HG03571 (cell line): ENCODE data around the gene KCNQ1.

Source experiments
- ATAC-seq: cut with Tn5 transposase; IDR thresholded peaks from one replicate; pipeline ENCODE4 v1.9.1; 2021; ENCODE audit not compliant: unreplicated experiment

KCNQ1 gene

GRCh38 chr11:2801711-2802388, 357.0 kb downstream of the KCNQ1 start:
- ATAC-seq = no peak

DNA sequence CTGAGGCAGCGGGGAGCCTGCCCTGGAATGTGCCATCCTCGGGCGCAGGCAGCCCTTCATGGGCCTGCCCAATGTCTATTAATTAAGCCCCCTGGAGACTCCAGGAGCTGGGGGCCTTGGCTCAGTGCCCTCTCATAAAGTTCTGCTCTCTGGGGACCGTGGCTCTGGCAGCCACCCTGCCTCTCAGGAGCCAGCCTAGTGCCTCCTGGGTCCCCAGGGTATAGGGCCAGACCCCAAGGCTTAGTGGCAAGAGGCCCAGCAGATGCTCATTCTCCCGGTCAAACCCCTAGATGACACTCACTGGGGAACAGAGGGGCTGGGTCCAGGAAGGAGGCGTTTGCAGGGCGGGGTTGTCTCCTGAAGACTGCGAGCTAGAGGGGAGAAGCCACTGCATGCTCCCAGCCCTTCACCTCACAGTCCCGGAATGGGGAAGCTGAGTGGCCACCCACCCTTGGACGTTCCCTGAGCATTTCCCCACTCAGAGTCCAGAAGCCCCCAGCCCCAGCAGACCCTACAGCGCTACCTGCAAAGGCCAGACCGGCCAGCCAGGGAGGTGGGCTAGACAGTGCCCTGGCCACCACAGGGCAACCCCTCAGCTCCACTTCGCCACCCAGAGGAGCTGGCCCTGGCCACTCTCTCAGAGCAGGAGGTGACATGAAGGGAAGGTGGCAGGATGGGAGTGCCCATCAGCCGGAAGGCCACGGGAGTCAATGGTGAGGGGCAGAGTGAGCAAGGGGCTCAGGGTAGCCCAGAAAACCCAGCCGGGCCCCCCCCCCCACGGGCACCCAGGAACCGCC, 357.8 kb downstream of the KCNQ1 start:
- ATAC-seq = no peak

DNA sequence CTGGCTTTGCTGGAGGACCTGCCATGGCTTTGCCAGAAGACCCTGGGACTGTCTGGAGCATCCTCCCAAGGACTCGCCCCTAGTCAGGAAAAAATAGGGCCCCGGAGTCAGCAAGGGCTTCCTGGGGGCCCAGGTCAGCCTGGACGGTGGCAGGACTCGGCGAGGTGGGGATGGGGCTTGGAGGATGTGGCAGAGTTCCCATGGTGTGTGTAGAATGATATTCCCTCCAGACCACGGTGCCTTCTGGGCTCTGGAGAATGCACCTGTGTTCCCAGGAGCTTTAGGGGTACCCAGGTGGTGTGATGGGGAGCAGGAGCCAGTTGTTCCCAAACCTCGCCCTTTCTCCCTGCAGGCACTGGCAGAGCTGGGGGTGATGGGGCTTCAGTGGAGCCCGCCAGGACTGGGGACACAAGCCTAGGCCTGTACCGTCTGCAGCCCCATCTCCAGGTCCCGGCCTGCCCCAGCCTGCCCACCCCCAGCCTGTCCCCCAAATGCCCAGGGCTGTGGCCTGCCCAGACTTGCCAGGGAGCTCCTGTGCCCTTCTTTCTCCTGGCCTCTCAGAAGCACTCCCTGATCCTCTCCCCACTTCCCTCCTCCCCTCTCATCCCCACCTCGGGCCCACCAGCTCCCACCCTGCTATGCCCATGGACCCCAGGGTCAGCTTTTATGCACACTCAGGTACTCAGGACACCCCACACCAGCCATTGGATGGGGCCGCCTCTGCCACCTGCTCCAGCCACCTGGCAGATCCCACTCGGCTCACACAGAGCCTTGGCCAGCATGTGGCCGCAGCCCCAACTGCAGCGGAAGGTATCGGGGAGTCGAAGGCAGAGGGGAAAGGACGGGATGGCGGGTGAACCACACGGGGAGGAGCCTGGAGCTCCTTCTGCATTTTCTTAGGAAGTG, 358.6 kb downstream of the KCNQ1 start:
- no peak for ATAC-seq

- ATAC-seq = no peak
Observed at GRCh38 chr11:2804189-2804588, 359.4 kb downstream of the KCNQ1 start.

- ATAC-seq = no peak
Observed at GRCh38 chr11:2804701-2805387, 360.0 kb downstream of the KCNQ1 start.

DNA sequence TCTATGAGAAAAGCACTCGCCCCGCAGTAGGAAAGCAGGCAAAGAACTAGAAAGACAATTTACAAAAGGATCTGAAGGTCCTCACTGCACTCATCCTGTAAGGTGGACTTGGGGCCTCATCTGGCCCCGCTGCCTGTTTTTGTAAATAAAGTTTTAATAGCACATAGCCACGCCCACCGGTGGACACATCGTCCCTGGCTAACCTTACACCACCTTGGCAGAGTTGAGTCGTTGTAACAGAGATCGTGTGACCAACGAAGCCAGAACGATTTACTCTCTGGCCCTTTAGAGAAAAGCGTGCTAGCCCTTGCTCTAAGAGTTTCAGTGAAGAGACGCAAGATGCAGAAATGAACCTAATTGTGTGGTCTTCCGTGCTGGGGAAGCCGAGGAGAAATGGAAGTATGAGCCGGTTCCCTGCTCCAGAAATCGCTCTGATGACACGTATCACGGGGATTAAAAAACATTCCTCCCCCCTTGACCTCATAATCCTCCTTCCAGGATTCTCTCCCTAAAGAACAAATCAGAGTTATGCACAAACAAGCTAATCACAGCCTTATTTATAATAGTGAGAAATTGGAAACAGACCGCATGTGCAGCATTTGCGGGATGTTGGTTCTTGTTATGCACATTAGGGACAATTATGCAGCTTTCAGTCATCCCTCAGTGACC, 360.7 kb downstream of the KCNQ1 start:
- no peak for ATAC-seq

DNA sequence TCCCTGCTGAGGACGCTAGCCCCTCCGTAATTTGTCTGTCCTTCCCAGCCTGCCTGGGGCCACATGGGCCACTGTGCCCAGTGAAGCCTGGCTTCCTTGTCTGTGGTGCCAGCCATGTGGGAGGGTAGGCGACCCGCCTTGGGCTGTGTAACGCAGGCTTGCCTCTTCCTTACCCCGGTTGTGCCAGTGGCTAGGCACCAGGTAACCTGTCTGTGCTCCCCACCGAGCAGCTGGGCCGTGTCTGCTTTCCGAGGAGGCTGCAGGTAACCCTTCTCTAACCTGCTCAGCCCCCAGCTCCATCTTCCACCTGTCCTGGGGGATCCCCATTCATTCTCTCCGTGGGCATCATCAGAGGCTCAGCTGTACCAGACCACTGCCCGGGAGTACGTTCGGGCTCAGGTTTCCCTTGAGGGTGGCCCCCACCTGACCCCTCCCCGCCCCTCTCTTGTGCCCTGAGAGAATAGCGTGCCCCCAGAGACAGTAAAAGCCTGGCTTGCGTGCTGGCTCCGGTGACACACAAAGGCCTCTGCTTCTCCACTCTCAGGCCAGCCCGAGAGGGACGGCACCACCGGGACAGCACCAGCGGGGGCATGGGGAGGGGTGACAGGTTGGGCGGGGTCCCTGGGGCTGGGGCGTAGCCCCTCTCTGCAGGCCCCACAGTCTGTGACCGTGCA, 361.7 kb downstream of the KCNQ1 start:
- no peak for ATAC-seq

DNA sequence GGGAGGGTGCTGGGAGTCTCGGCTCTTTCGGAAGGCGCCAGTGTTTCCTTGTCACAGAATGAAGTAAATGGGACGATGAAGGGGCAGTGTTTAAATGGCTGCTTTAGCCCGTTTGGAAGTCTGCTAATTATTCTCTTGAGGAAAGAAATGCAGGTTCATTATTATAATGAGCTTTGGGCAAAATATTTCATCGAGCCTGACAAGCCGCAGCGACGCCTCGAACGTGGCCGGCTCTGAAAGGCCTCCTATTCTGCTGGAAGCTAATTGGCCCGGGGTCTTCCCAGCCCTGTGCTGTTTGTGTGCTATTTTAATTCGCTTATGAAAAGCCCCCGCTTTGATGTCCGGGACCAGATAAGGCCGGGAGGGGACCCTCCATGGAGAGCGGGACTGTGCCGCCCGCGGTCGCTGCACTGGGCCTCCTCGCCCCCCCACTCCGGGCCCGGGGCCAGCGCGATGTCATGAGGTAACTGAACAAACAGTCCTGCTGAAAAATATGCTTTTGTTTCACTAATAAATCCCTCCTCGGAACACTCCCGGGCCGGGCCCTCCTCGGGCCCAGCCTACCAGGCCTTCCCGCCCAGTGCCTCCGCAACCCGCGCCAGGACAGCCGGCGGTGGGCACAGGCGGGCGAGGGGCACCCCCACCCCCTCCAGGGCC, 362.3 kb downstream of the KCNQ1 start:
- no peak for ATAC-seq

DNA sequence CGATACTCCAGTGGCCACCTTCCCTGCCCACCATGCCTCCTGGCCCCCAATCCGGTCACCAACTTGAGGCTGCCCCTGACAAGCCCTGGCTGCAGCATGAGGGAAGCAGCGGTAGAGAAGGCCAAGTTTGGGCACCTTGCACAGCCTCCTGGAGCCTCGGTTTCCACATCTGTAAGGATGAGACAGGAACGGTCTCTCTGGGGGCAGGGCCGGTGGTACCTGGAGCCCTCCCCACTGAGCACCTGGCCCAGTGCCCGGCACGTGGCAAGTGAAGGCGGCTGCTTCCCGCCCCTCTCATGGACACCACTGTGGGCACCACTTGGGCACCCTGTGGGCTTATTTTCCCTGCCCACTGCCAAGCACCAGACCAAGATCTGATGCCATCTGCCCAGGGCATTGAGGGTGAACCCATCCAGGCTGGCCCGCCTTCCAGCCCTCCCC, 363.0 kb downstream of the KCNQ1 start:
- no peak for ATAC-seq

GRCh38 chr11:2808850-2809846, 364.3 kb downstream of the KCNQ1 start:
- ATAC-seq = no peak

- ATAC-seq = no peak
Observed at GRCh38 chr11:2809854-2810253, 365.0 kb downstream of the KCNQ1 start.

- ATAC-seq = no peak
Observed at GRCh38 chr11:2810411-2811205, 365.8 kb downstream of the KCNQ1 start.

DNA sequence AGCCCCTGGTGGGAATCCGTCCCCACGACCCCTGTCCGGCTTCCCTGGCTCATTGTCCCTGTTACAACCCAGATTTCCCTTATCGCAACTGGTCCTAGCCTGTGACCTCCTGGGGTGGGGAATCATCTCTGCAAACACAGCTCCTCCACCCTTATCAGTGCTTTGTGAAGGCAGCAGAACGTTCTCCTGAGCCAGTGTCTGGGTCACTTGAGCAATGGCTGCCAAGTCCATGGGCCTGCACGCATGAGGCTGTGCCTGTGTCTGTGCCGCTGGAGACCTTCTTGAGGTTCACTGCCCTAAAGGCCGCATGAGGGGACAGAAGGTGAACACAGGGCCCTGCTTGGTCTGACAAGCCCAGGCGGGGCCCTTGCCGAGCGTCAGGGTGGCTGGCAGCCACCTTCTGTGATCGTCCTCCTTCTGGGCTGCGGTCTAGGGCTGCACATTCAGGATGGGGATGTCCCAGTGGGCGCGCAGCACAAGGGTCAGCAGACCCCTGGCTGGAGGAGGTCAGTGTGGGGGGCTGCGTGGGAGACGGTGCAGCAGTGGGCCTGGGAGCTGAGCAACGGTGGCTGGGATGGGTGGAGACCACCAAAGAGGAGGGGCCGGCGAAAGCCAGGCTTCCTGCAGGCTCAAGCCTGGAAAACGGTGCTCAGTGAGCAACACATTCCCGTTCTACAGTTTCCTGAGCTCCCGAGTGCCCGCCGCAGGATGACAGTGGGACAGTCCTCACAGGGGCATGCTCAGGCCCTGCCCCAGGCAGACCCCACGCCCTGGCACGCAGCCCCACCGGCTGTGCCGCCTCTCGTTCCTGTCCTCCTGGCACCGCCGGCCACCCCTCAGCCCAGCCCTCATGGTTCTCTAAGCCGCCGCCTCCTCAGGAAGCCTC, 366.6 kb downstream of the KCNQ1 start:
- ATAC-seq = no peak

- no peak for ATAC-seq
Observed at GRCh38 chr11:2812371-2812991, 367.7 kb downstream of the KCNQ1 start.

DNA sequence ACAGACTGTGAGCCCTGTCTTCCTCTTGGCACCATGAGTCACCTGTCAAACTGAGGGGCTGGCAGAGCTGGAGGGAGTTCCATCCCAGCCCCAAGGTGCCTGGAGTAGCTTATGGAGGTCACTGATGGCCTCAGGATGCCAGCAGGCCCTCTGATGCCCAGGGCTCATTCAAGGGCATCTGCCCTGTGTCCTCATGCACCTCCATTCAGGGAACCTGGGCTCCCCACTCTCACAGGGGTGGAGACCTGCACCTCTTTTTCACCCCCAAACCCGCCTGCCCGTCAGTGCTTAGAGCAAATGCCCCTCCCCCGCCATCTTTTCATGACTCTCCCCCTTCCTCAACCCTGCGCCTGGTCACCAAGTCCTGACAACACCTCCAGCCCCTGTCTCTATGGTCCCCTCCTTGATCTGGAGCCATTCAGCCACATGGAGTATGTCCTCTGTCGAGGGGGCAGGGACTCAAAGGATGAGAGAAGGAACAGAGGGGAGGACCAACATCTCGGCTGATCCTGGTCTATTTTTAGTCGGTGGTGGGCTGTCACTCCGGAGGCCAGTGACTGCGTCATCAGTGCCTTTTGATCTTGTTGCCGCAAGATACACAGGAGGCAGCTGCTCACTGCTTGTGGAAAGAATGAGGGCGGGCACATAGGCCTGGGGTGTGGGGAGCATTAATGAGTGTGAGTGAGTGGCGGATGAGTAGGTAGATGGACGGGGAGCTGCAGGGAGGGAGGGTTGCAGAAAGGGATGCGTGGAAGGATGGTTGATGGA, 368.5 kb downstream of the KCNQ1 start:
- ATAC-seq = no peak
